ENCODE data around the gene XXYLT1. TPM values are rescaled to one million over a fixed set of nuclear protein-coding genes. Genes with fewer than 3 reads are reported as not detected.

Gene XXYLT1
- total and polyA plus RNA-seq, 2 donors from 2014 or later = 5.7 to 10.7 TPM

GRCh38 chr3:195097331-195098255 is 173.4 kb downstream of the XXYLT1 start:
- intact Hi-C loops (cut with DNase I) = no loop called here
- peak in 1 of 5 donors; percentile 39 for DNase-seq
- no peak for FAIRE-seq
- no peak overlapping the region for H3K4me3 ChIP-seq (ENCODE audit: low read length in 3 of 3)
- no peak overlapping the region for H3K27ac ChIP-seq (ENCODE audit: low read depth in 2 of 2, low read length in 2 of 2)
- TF ChIP-seq CTCF (IDR thresholded peaks at IDR 0.05; ENCODE audit: borderline replicate concordance, extremely low read depth, insufficient read depth) = no peak
- H3K4me1 ChIP-seq (ENCODE audit: control insufficient read depth in 2 of 3, insufficient read depth in 2 of 3, low read depth in 1 of 3, low read length in 3 of 3) = peaks cover 0 to 14% (median 3%) of the 10 kb centered on the region in 3 donors
- H3K36me3 ChIP-seq (ENCODE audit: control insufficient read depth in 2 of 3, insufficient read depth in 3 of 3, low read length in 3 of 3) = no peaks in the 10 kb centered on the region
- H3K9ac ChIP-seq (ENCODE audit: low read length in 3 of 3) = no peak overlapping the region
- H3K27me3 ChIP-seq (ENCODE audit: control insufficient read depth, insufficient read depth, low read length) = no peaks in the 10 kb centered on the region
- H3K9me3 ChIP-seq (ENCODE audit: control insufficient read depth in 2 of 3, insufficient read depth in 1 of 3, low read length in 3 of 3) = no peaks in the 10 kb centered on the region

GRCh38 chr3:195096484-195097330 is 174.3 kb downstream of the XXYLT1 start:
- TF ChIP-seq CTCF (IDR thresholded peaks at IDR 0.05; ENCODE audit: borderline replicate concordance, extremely low read depth, insufficient read depth) = no peak
- Histone ChIP-seq H3K9ac (ENCODE audit: low read length in 3 of 3) (no peak overlapping the region), H3K4me3 (ENCODE audit: low read length in 3 of 3) (no peak overlapping the region), H3K9me3 (ENCODE audit: control insufficient read depth in 2 of 3, insufficient read depth in 1 of 3, low read length in 3 of 3) (no peaks in the 10 kb centered on the region), H3K4me1 (ENCODE audit: control insufficient read depth in 2 of 3, insufficient read depth in 2 of 3, low read depth in 1 of 3, low read length in 3 of 3) (peaks cover 0 to 14% (median 3%) of the 10 kb centered on the region in 3 donors), H3K36me3 (ENCODE audit: control insufficient read depth in 2 of 3, insufficient read depth in 3 of 3, low read length in 3 of 3) (no peaks in the 10 kb centered on the region), H3K27me3 (ENCODE audit: control insufficient read depth, insufficient read depth, low read length) (no peaks in the 10 kb centered on the region), H3K27ac (ENCODE audit: low read depth in 2 of 2, low read length in 2 of 2) (no peak overlapping the region)
- intact Hi-C loops (cut with DNase I) = no loop called here
- no peak for FAIRE-seq
- DNase-seq = peak in 1 of 5 donors; percentile 32

- Histone ChIP-seq H3K9me3 (ENCODE audit: control insufficient read depth in 2 of 3, insufficient read depth in 1 of 3, low read length in 3 of 3) (no peaks in the 10 kb centered on the region), H3K27ac (ENCODE audit: low read depth in 2 of 2, low read length in 2 of 2) (no peak overlapping the region), H3K4me3 (ENCODE audit: low read length in 3 of 3) (no peak overlapping the region), H3K9ac (ENCODE audit: low read length in 3 of 3) (no peak overlapping the region), H3K4me1 (ENCODE audit: control insufficient read depth in 2 of 3, insufficient read depth in 2 of 3, low read depth in 1 of 3, low read length in 3 of 3) (peaks cover 0 to 13% (median 3%) of the 10 kb centered on the region in 3 donors), H3K27me3 (ENCODE audit: control insufficient read depth, insufficient read depth, low read length) (no peaks in the 10 kb centered on the region), H3K36me3 (ENCODE audit: control insufficient read depth in 2 of 3, insufficient read depth in 3 of 3, low read length in 3 of 3) (no peaks in the 10 kb centered on the region)
- intact Hi-C loops (cut with DNase I) = no loop called here
- DNase-seq (peak in 1 of 5 donors; percentile 39), FAIRE-seq (no peak)
- no peak for TF ChIP-seq CTCF (IDR thresholded peaks at IDR 0.05; ENCODE audit: borderline replicate concordance, extremely low read depth, insufficient read depth)
Observed at GRCh38 chr3:195096053-195096452, 174.9 kb downstream of the XXYLT1 start.
